ENCODE data around the gene RELT.

Gene RELT

GRCh38 chr11:73390601-73391565, 14.7 kb downstream of the RELT start:
- DNase-seq (ENCODE audit: low spot score): no peak
- no peak for TF ChIP-seq CTCF (IDR thresholded peaks at IDR 0.05; ENCODE audit: extremely low read depth, insufficient read depth, missing control alignments)
- in situ Hi-C loops (cut with MboI; ENCODE audit: low pct_unique_long_range_greater_than_20kb, low sequenced_read_pairs, unreplicated experiment): no loop called here

GRCh38 chr11:73391665-73392064, 15.5 kb downstream of the RELT start:
- DNase-seq (ENCODE audit: low spot score): no peak
- TF ChIP-seq CTCF (IDR thresholded peaks at IDR 0.05; ENCODE audit: extremely low read depth, insufficient read depth, missing control alignments): no peak
- in situ Hi-C loops (cut with MboI; ENCODE audit: low pct_unique_long_range_greater_than_20kb, low sequenced_read_pairs, unreplicated experiment): no loop called here

- no peak for TF ChIP-seq CTCF (IDR thresholded peaks at IDR 0.05; ENCODE audit: extremely low read depth, insufficient read depth, missing control alignments)
- in situ Hi-C loops (cut with MboI; ENCODE audit: low pct_unique_long_range_greater_than_20kb, low sequenced_read_pairs, unreplicated experiment): no loop called here
- no peak for DNase-seq (ENCODE audit: low spot score)
Measured at GRCh38 chr11:73392108-73393010, 16.2 kb downstream of the RELT start.

- in situ Hi-C loops (cut with MboI; ENCODE audit: low pct_unique_long_range_greater_than_20kb, low sequenced_read_pairs, unreplicated experiment): no loop called here
- DNase-seq (ENCODE audit: low spot score): no peak
- no peak for TF ChIP-seq CTCF (IDR thresholded peaks at IDR 0.05; ENCODE audit: extremely low read depth, insufficient read depth, missing control alignments)
Measured at GRCh38 chr11:73393011-73393380, 16.8 kb downstream of the RELT start.

- peak; percentile 89 for DNase-seq (ENCODE audit: low spot score)
- peak; percentile 75 for TF ChIP-seq CTCF (IDR thresholded peaks at IDR 0.05; ENCODE audit: extremely low read depth, insufficient read depth, missing control alignments)
- in situ Hi-C loops (cut with MboI; ENCODE audit: low pct_unique_long_range_greater_than_20kb, low sequenced_read_pairs, unreplicated experiment): no loop called here
Measured at GRCh38 chr11:73393479-73394415, 17.5 kb downstream of the RELT start.

Data from GM13977 (cell line).